Left ventricle myocardium superior (tissue), 1 donor: ENCODE data around the gene IFNG. TPM values are rescaled to one million over a fixed set of nuclear protein-coding genes. Genes with fewer than 3 reads are reported as not detected.

Experiments used
- ATAC-seq: fragments of 200-7000 bp; cut with Tn5 transposase; one replicate; pipeline ENCODE4 v1.9.1; 2020; ENCODE audit warnings: mild to moderate bottlenecking, moderate library complexity
- DNase-seq: peaks from one replicate; pipeline ENCODE4 v3.0.0-alpha.2; 2020
- intact Hi-C: fragments of 100-400 bp; cut with micrococcal nuclease; formaldehyde crosslinking; loops from one replicate; pipeline ENCODE4 v1.11.0; 2022
- total RNA-seq: library from RNA; stranded (reverse); fragmentation: NEBNext Ultra II Directional; extraction: Animal tissue kit (Norgen Biotek cat#: 25700); gene quantifications from one replicate; pipeline ENCODE4 v1.2.1, GENCODE V29; 2021
- donor health status: DM: no; HTN: yes; CAD: no; lungs with severe emphysema.

The IFNG gene
- total RNA-seq, 1 donor from 2014 or later = not detected

GRCh38 chr12:68119724-68120211, 39.8 kb downstream of the IFNG start:
- DNase-seq = no peak
- intact Hi-C loops = no loop called here

GRCh38 chr12:68119250-68119649, 40.3 kb downstream of the IFNG start:
- no peak for ATAC-seq
- no peak for DNase-seq
- intact Hi-C loops = no loop called here

More at GRCh38 chr12:68119724-68120211, 39.8 kb downstream of the IFNG start:
- no peak for ATAC-seq

- ATAC-seq (no peak), DNase-seq (no peak)
- intact Hi-C loops = no loop called here
Measured at GRCh38 chr12:68118096-68118755, 41.3 kb downstream of the IFNG start.

- no peak for ATAC-seq
- intact Hi-C loops = no loop called here
- no peak for DNase-seq
Measured at GRCh38 chr12:68117661-68118060, 41.9 kb downstream of the IFNG start.

- no peak for ATAC-seq
- intact Hi-C loops = no loop called here
- no peak for DNase-seq
Measured at GRCh38 chr12:68115281-68115680, 44.3 kb downstream of the IFNG start.

GRCh38 chr12:68114606-68115005, 44.9 kb downstream of the IFNG start:
- ATAC-seq (no peak), DNase-seq (no peak)
- intact Hi-C loops = no loop called here

- no peak for DNase-seq
- intact Hi-C loops = no loop called here
Measured at GRCh38 chr12:68113644-68114043, 45.9 kb downstream of the IFNG start.

GRCh38 chr12:68111995-68112394, 47.5 kb downstream of the IFNG start:
- intact Hi-C loops = no loop called here
- no peak for ATAC-seq
- no peak for DNase-seq

More at GRCh38 chr12:68113644-68114043, 45.9 kb downstream of the IFNG start:
- no peak for ATAC-seq

GRCh38 chr12:68109444-68110217, 49.9 kb downstream of the IFNG start:
- ATAC-seq (no peak), DNase-seq (no peak)
- intact Hi-C loops = no loop called here

GRCh38 chr12:68109001-68109400, 50.5 kb downstream of the IFNG start:
- no peak for ATAC-seq
- intact Hi-C loops = no loop called here
- no peak for DNase-seq

GRCh38 chr12:68106660-68107059, 52.9 kb downstream of the IFNG start:
- intact Hi-C loops = no loop called here
- ATAC-seq (no peak), DNase-seq (no peak)

- no peak for DNase-seq
- no peak for ATAC-seq
- intact Hi-C loops = no loop called here
Measured at GRCh38 chr12:68106160-68106559, 53.4 kb downstream of the IFNG start.

Other genes starting within 250 kb of the IFNG start
- gene IFNG-AS1, start 170.3 kb downstream of the IFNG start, total RNA-seq = not detected
- not detected for gene IL26, start 66.1 kb upstream of the IFNG start, total RNA-seq
- not detected for gene IL22, start 93.9 kb upstream of the IFNG start, total RNA-seq
- gene MDM1, start 172.6 kb upstream of the IFNG start, total RNA-seq = 6.2 TPM